Kidney (tissue), 14 donors: ENCODE data around the gene CHD5. TPM values are rescaled to one million over a fixed set of nuclear protein-coding genes. Genes with fewer than 3 reads are reported as not detected.
A peak's percentile ranks its signal among the peaks of the same experiment; 100 is the strongest.
"Not testable (repeated sequence)": the region's sequence is repeated elsewhere in the genome, so short reads cannot be mapped to it uniquely, and the experiment has no call there.

Experiments used
- DNase-seq, 5 donors: peaks; one replicate each; pipeline ENCODE4 v3.0.0-alpha.2; 2013 to 2020
- FAIRE-seq: peaks from 2 replicates; lab custom pipeline; 2012; peaks lifted over from hg19 to GRCh38; lab: Jason Lieb, UNC
- H3K27ac ChIP-seq, 2 donors: one replicate each; pipeline ENCODE4 v1.7.0; 2013; ENCODE audit warnings: low read depth in 2 of 2, low read length in 2 of 2, inconsistent platforms in 1 of 2
- H3K27me3 ChIP-seq: one replicate; pipeline ENCODE4 v1.7.1; 2013; ENCODE audit warnings: low read length, inconsistent platforms; ENCODE audit not compliant: control insufficient read depth, insufficient read depth
- H3K36me3 ChIP-seq, 3 donors: one replicate each; pipeline versions ENCODE4 v1.7.0 to v1.7.1; 2013; ENCODE audit warnings: low read length in 3 of 3, control low read depth in 1 of 3, inconsistent platforms in 1 of 3; ENCODE audit not compliant: insufficient read depth in 3 of 3, control insufficient read depth in 2 of 3
- H3K4me1 ChIP-seq, 3 donors: one replicate each; pipeline versions ENCODE4 v1.7.0 to v1.7.1; 2013; ENCODE audit warnings: low read length in 3 of 3, inconsistent platforms in 1 of 3, low read depth in 1 of 3; ENCODE audit not compliant: control insufficient read depth in 2 of 3, insufficient read depth in 2 of 3
- H3K4me3 ChIP-seq, 3 donors: one replicate each; pipeline versions ENCODE4 v1.7.0 to v1.8.1; 2013; ENCODE audit warnings: low read length in 3 of 3, control low read depth in 1 of 3, inconsistent platforms in 1 of 3
- H3K9ac ChIP-seq, 3 donors: one replicate each; pipeline versions ENCODE4 v1.7.0 to v1.7.1; 2013; ENCODE audit warnings: low read length in 3 of 3, control low read depth in 1 of 3, inconsistent platforms in 1 of 3
- H3K9me3 ChIP-seq, 3 donors: one replicate each; pipeline versions ENCODE4 v1.7.0 to v1.7.1; 2013; ENCODE audit warnings: low read length in 3 of 3, control low read depth in 1 of 3, inconsistent platforms in 1 of 3; ENCODE audit not compliant: control insufficient read depth in 2 of 3, insufficient read depth in 1 of 3
- CTCF ChIP-seq: IDR thresholded peaks from 3 replicates; pipeline ENCODE4 v1.5.1; 2012; ENCODE audit warnings: mild to moderate bottlenecking, moderate library complexity, borderline replicate concordance; ENCODE audit not compliant: insufficient read depth; ENCODE audit errors: extremely low read depth
- intact Hi-C: fragments of 100-400 bp; cut with DNase I; formaldehyde crosslinking; loops from one replicate; pipeline ENCODE4 v1.11.1; 2022
- polyA plus RNA-seq: library from polyadenylated mRNA; stranded (reverse); fragments of 350-450 nt; fragmentation: Illumina TruSeq; extraction: RNeasy Lipid Tissue Mini Kit (QIAGEN cat#74804); gene quantifications from one replicate; pipeline ENCODE4 v1.2.3, GENCODE V29; 2014; ENCODE audit warnings: low read depth, low replicate concordance; ENCODE audit not compliant: insufficient read depth
- total RNA-seq: library from RNA; stranded (reverse); fragmentation: NEBNext Ultra II Directional; extraction: Animal tissue kit (Norgen Biotek cat#: 25700); gene quantifications from one replicate; pipeline ENCODE4 v1.2.1, GENCODE V29; 2021
- donor health status: control.
- donor health status: control.
- donor health status: control.
- donor health status: control.
- donor health status: control.
- donor health status: DM: yes; HTN: yes; CAD: no.
- donor health status: Normal renal cell carcinoma (clear cell type).

Gene CHD5
- total and polyA plus RNA-seq, 2 donors from 2014 or later, result 0.54 to 0.85 TPM

- Histone ChIP-seq H3K9ac (no peak overlapping the region), H3K4me3 (no peak overlapping the region), H3K27ac (no peak overlapping the region), H3K27me3 (no peaks in the 10 kb centered on the region), H3K4me1 (peaks cover 0 to 20% (median 6%) of the 10 kb centered on the region in 3 donors), H3K36me3 (peaks cover 0 to 18% (median 16%) of the 10 kb centered on the region in 3 donors), H3K9me3 (no peaks in the 10 kb centered on the region)
- intact Hi-C loops, result no loop called here
- TF ChIP-seq CTCF, result no peak
- DNase-seq, result peak in 1 of 5 donors; percentile 30
- FAIRE-seq, result no peak
These were observed 40.1 kb upstream of the CHD5 start for GRCh38 chr1:6220236-6220635.

GRCh38 chr1:6219641-6220040 is 39.5 kb upstream of the CHD5 start:
- H3K27me3 ChIP-seq, H3K27ac ChIP-seq, H3K4me3 ChIP-seq, intact Hi-C loops, H3K9ac ChIP-seq, H3K9me3 ChIP-seq, FAIRE-seq: not testable (repeated sequence)
- Histone ChIP-seq H3K4me1 (peaks cover 0 to 14% (median 6%) of the 10 kb centered on the region in 3 donors), H3K36me3 (peaks cover 0 to 15% (median 13%) of the 10 kb centered on the region in 3 donors)
- DNase-seq, result peak in 1 of 5 donors; percentile 29

GRCh38 chr1:6218375-6219164 is 38.4 kb upstream of the CHD5 start:
- FAIRE-seq (no peak), DNase-seq (peak in 1 of 5 donors; percentile 43)
- H3K9ac ChIP-seq, result no peak overlapping the region
- H3K4me3 ChIP-seq, result no peak overlapping the region
- TF ChIP-seq CTCF, result no peak
- peaks cover 0 to 6% (median 2%) of the 10 kb centered on the region in 3 donors for H3K36me3 ChIP-seq
- no peaks in the 10 kb centered on the region for H3K27me3 ChIP-seq
- H3K27ac ChIP-seq, result no peak overlapping the region
- H3K9me3 ChIP-seq, result no peaks in the 10 kb centered on the region
- H3K4me1 ChIP-seq, result peaks cover 0 to 7% (median 4%) of the 10 kb centered on the region in 3 donors
- intact Hi-C loops, result no loop called here

- no peak for TF ChIP-seq CTCF
- H3K27ac ChIP-seq, result no peak overlapping the region
- H3K27me3 ChIP-seq, result no peaks in the 10 kb centered on the region
- H3K9ac ChIP-seq, result no peak overlapping the region
- no peaks in the 10 kb centered on the region for H3K9me3 ChIP-seq
- FAIRE-seq (no peak), DNase-seq (peak in 3 of 5 donors; percentile 60 to 88 (median 84))
- peaks cover 0 to 2% (median 0%) of the 10 kb centered on the region in 3 donors for H3K36me3 ChIP-seq
- no peak overlapping the region for H3K4me3 ChIP-seq
- intact Hi-C loops, result no loop called here
- H3K4me1 ChIP-seq, result peaks cover 0 to 3% (median 0%) of the 10 kb centered on the region in 3 donors
These were observed 32.3 kb upstream of the CHD5 start for GRCh38 chr1:6212193-6212959.
